EL (cell line): ENCODE measurements around the gene RPL18.
A peak's percentile ranks its signal among the peaks of the same experiment; 100 is the strongest.
"Not testable (repeated sequence)": the region's sequence is repeated elsewhere in the genome, so short reads cannot be mapped to it uniquely, and the experiment has no call there.

Experiments
- DNase-seq: peaks from one replicate; pipeline ENCODE4 v3.0.0-alpha.2; 2016

The RPL18 gene

GRCh38 chr19:48644355-48644754, 25.4 kb upstream of the RPL18 start:
- DNase-seq = no peak

GRCh38 chr19:48642862-48643261, 23.9 kb upstream of the RPL18 start:
- no peak for DNase-seq

GRCh38 chr19:48641850-48642249, 22.9 kb upstream of the RPL18 start:
- DNase-seq = no peak

- peak; percentile 1 for DNase-seq
Measured at GRCh38 chr19:48639483-48640375, 20.8 kb upstream of the RPL18 start.

GRCh38 chr19:48638831-48639381, 19.9 kb upstream of the RPL18 start:
- peak; percentile 8 for DNase-seq

GRCh38 chr19:48637948-48638830, 19.2 kb upstream of the RPL18 start:
- DNase-seq = peak; percentile 93

- peak; percentile 99 for DNase-seq
Measured at GRCh38 chr19:48637449-48637947, 18.5 kb upstream of the RPL18 start.

GRCh38 chr19:48636859-48637448, 18.0 kb upstream of the RPL18 start, which contains the start of gene DBP:
Gene DBP, minus strand, starts transcription at chr19:48637379. Its CDS starts 385 bp downstream, at chr19:48636994.
- peak; percentile 48 for DNase-seq

GRCh38 chr19:48635966-48636858, 17.2 kb upstream of the RPL18 start:
- peak; percentile 2 for DNase-seq

- DNase-seq = peak; percentile 51
Measured at GRCh38 chr19:48635263-48635965, 16.4 kb upstream of the RPL18 start.

GRCh38 chr19:48634424-48635262, 15.7 kb upstream of the RPL18 start:
- peak; percentile 95 for DNase-seq

GRCh38 chr19:48634036-48634342, 15.0 kb upstream of the RPL18 start:
- no peak for DNase-seq

- no peak for DNase-seq
Measured at GRCh38 chr19:48633148-48634035, 14.4 kb upstream of the RPL18 start.

- peak; percentile 52 for DNase-seq
Measured at GRCh38 chr19:48632692-48633147, 13.7 kb upstream of the RPL18 start.

- not testable (repeated sequence) for DNase-seq
Measured at GRCh38 chr19:48632286-48632685, 13.3 kb upstream of the RPL18 start.

GRCh38 chr19:48631225-48631624, 12.2 kb upstream of the RPL18 start:
- no peak for DNase-seq

GRCh38 chr19:48630296-48631063, 11.5 kb upstream of the RPL18 start:
- DNase-seq = no peak
